Dedifferentiated amniotic fluid mesenchymal stem cell (primary cell): ENCODE data around the gene KLF13.

Experiments
- DNase-seq: peaks from one replicate; pipeline ENCODE4 v3.0.0-alpha.2; 2016; ENCODE audit errors: extremely low spot score

The KLF13 gene

GRCh38 chr15:31332020-31332680, 5.5 kb downstream of the KLF13 start:
- no peak for DNase-seq

DNA sequence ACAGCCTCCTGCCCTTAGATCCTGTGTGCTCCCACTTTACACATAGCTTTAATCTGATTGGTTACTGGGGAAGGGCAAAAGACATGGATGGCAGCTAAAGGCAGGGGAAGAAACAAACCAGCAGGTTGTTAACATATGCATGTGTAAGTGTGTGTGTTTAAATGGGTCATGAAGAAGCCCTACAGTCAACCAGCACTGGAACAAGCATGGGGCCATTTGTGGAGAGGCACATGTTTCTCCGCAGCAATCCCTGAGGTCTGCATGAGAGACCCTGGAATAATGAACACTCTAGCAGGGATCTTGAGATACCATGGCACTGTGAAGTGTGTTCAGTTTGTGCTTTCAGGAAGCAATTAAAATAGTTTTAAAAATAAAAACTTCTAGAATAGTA, 6.0 kb downstream of the KLF13 start:
- no peak for DNase-seq

DNA sequence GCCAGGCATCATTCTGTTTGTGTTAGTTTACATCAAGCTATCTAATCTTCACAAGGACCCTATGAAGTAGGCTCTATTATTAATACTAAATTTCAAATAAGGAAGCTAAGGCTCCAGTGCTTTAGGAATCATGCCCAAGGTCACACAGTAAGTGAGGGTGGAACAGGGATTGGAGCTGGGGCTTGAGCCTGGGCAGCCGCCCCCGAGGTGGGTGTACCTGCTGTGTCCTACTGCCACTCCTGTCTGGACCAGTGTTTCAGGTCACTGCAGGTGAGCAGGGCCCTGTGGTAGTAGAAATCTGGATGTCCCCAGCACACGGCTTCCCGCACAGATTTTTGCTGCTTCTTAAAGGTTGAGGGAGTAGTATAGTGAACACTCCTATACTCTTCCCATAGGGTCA, 6.5 kb downstream of the KLF13 start:
- DNase-seq: no peak

GRCh38 chr15:31333820-31334219, 7.2 kb downstream of the KLF13 start:
- DNase-seq: no peak

DNA sequence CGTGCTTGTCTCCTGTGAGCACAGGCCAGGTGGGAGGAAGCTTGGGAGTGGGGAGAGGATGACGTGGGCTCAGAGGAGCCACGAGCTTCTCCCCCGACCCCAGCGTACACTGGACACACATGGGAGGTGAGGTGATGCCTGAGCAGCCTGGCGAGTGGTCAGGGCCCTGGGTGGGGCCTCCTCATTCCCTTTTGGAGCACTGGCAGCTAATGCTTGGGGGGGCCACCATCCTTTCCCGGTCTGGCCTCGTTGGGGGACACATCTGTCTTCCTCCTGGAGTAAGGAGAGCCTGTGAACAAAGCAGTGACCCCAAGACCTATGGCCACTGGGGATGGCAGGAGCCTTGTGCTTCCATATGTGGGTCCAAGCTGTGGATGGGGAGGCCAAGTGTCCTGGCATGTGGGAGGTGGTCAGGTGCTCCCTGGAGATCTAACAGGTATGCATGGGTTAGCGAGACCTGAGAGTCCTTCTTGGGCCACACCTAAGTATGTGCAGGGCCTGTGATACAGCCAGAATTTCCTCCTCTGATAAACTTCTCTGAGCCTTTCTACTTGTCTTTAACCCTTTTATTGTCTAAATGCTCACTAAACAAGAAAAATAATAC, 9.5 kb downstream of the KLF13 start:
- no peak for DNase-seq

- DNase-seq: no peak
Measured at GRCh38 chr15:31336593-31337295, 10.1 kb downstream of the KLF13 start.

DNA sequence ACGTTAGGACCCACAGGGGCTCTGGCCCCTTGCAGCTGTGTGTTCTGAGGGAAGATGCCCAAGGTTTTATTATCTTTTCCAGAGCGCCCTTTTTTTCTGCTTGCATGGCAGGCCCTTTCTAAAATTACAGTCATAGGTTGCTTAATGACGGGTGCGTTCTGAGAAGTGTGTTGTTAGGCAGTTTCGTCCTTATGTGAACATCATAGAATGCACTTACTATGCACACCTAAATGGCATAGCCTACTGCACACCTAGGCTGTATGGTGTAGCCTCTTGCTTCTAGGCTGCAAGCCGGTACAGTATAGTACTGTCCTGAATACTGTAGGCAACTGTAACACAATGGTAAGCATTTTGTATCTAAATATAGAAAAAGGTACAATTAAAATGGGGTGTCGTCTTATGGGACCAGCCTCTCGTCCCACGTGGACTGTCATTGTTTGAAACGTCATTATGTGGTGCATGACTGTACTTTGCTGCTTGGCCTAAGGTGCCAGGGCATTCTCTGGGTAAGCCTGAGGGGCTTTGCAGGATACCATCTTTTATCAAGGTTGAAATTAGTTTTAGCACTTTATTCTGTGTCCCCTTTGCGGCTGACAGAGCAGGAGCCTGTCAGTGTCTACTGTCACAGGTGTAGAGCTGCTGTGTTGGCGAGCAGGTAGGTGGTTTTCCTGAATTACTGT, 10.9 kb downstream of the KLF13 start:
- DNase-seq: no peak

DNA sequence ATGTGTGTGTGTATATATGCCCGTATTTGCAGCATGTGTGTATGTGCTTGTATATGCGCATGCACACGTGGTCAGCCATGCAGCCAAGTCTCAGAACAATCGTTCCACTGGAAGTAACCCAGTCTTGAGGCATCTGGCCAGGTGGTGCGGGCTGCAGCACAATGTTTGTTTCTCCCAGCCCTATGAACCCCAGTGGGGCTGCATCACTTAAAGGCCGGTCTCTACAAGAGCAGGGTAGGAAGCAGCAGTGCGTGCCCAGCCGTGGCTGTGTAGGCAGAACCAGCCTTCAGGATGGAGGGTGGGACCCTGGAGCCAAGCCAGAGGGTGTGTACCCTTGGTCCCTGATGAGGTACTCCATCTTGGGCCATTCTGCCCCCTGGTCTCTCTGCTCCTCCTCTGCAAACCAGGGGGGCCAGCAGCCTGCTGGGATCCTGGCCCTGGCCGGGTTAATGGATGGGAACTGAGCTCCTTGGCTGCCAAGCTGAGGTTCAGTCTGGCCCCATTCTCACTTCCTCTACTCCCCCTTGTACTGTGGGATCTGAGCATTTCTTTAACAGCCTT, 11.8 kb downstream of the KLF13 start:
- no peak for DNase-seq

- peak; percentile 70 for DNase-seq
Measured at GRCh38 chr15:31338879-31339557, 12.4 kb downstream of the KLF13 start.

GRCh38 chr15:31339558-31339895, 12.9 kb downstream of the KLF13 start:
- no peak for DNase-seq

- no peak for DNase-seq
Measured at GRCh38 chr15:31340047-31340446, 13.4 kb downstream of the KLF13 start.

GRCh38 chr15:31340592-31340991, 14.0 kb downstream of the KLF13 start:
- DNase-seq: no peak

- no peak for DNase-seq
Measured at GRCh38 chr15:31341071-31341470, 14.4 kb downstream of the KLF13 start.

DNA sequence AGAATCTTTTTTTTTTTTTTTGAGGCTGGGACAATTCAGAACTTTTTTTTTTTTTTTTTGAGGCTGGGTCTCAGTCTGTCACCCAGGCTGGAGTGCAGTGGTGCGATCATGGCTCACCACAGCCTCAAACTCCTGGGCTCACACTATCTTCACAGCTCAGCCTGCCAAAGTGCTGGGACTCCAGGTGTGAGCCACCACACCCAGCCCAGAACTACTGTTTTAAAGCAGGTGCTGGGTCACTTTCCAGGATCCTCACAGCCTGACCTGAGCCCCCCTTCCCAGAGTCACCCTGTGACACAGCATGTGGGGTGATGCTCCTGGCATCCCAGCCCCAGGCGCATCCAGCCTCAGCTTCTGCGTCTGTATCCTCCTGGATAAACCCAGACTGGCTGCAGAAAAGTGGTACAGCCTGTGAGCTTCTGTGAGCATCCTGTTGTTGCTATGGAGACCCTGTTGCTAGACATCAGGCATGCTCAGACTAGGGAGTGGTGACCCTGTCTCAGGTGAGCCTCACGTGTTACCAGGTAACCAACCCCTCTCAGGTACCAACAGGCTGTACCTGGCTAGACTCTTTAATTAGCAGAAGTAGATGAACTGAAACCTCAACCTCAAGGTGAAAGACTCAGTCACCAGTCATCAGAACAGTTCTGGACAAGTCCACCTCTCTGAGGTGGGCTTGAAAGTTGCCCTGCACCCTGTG, 15.0 kb downstream of the KLF13 start:
- no peak for DNase-seq

- DNase-seq: no peak
Measured at GRCh38 chr15:31342381-31342780, 15.7 kb downstream of the KLF13 start.

GRCh38 chr15:31342781-31343626, 16.4 kb downstream of the KLF13 start:
- no peak for DNase-seq

GRCh38 chr15:31343831-31344230, 17.2 kb downstream of the KLF13 start:
- no peak for DNase-seq

DNA sequence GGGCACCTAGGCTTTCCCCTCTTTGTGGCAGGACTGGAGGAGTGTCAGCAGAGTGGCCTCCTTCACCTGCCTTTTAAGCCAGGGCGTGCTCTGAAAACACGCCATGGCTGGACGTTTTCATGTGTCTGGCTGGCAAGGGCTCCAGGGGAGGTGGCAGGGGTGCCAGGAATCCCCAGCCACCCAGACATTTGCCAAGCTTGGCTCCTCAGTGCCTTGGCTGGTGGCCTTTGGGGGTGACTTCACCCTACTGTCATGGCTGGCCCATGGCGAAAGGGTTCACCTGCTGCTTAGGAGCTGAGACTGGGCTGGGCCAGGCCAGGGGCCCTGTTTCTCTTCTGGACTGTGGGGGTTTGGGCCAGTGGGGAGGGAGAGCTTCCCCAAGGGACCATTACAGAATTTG, 17.6 kb downstream of the KLF13 start:
- no peak for DNase-seq

DNA sequence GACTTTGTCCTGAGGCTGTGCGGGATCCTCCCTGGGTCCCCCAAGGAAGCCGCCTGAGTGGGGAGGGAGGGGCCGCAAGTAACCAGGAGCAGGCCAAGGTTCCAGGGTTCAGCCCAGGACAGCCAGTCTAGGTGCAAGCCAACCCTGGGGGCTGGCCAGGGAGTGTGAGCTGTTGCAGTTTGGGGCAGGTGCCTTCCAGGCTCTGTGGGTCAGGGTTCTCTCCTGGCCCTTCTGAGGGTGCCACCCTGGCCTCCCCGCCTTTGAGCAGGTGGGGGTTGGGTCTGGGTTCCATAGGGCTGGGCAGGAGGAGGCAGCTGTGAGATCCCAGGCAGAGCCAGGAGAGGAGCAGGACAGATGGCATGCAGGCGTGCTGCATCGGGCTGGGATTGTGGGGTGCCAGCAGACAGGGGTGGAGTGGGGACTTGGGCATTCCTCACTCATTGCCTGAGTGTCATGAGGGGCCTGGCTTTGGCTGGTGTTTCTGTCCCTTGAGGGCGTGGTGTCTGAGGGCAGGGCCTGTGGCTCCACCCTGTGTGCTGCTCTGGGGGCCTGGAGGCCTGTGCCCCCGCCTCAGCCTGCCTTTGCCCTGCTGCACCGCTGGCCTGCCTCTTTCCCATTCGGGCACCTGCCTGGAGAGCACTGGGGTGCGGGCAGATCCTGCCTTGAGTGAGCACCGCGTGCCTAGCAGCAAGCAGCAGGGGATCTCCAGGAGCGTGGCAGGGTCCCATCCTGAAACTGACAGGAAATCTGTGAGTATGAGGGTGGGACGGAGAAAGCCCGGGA, 18.4 kb downstream of the KLF13 start:
- DNase-seq: no peak
